Activated naive CD8-positive, alpha-beta T cell (primary cell): ENCODE data around the gene OPRPN.

ENCODE experiments used
- H3K27ac Mint-ChIP-seq: one replicate; pipeline ENCODE4 v1.8.0; 2021; ENCODE audit warnings: mixed read lengths
- H3K27me3 Mint-ChIP-seq: one replicate; pipeline ENCODE4 v1.8.0; 2021; ENCODE audit warnings: mixed read lengths
- H3K36me3 Mint-ChIP-seq: one replicate; pipeline ENCODE4 v1.8.0; 2021; ENCODE audit warnings: mixed read lengths
- H3K4me1 Mint-ChIP-seq: one replicate; pipeline ENCODE4 v1.8.0; 2021; ENCODE audit warnings: low read depth, mixed read lengths
- H3K4me3 Mint-ChIP-seq: one replicate; pipeline ENCODE4 v1.8.0; 2021; ENCODE audit warnings: mild to moderate bottlenecking, mixed read lengths
- H3K9me3 Mint-ChIP-seq: one replicate; pipeline ENCODE4 v1.8.0; 2021; ENCODE audit warnings: low read depth, mixed read lengths

The OPRPN gene

DNA sequence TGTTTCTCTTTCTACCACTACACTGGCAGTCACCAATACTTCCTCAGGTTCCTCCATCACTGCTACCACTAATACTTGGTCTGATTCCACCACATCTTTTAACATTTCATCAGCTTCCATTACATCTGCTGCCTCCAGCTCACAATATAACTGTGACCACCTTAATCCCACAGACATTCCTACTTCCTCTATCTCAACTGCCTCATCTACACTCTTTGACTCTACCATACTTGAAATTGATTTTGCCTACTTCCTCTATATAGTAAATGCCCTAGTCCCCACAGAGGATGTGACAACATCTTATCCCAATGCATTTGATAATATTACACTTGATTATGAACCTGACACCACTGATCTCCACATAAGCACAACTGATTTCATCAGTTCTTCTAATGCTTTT, 29.0 kb downstream of the OPRPN start:
- H3K27ac Mint-ChIP-seq = no peak overlapping the region
- peaks cover 3% of the 10 kb centered on the region for H3K27me3 Mint-ChIP-seq
- no peak overlapping the region for H3K4me3 Mint-ChIP-seq
- H3K9me3 Mint-ChIP-seq = peaks cover 6% of the 10 kb centered on the region
- no peaks in the 10 kb centered on the region for H3K4me1 Mint-ChIP-seq
- no peaks in the 10 kb centered on the region for H3K36me3 Mint-ChIP-seq

DNA sequence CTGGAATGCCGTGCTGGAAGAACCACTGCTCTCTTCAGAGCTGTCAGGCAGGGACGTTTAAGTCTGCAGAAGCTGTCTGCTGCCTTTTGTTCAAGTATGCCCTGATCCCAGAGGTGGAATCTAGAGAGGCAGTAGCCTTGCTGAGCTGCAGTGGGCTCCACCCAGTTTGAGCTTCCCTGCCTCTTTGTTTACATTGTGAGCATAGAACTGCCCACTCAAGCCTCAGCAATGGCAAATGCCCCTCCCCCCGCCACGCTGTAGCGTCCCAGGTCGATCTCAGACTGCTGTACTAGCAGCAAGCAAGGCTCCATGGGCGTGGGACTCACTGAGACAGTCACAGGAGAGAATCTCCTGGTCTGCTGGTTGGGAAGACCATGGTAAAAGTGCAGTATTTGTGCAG, 39.5 kb downstream of the OPRPN start:
- Mint-ChIP-seq H3K9me3 (no peaks in the 10 kb centered on the region), H3K27me3 (peaks cover 2% of the 10 kb centered on the region), H3K4me1 (no peaks in the 10 kb centered on the region), H3K36me3 (no peaks in the 10 kb centered on the region), H3K4me3 (no peak overlapping the region), H3K27ac (no peak overlapping the region)

DNA sequence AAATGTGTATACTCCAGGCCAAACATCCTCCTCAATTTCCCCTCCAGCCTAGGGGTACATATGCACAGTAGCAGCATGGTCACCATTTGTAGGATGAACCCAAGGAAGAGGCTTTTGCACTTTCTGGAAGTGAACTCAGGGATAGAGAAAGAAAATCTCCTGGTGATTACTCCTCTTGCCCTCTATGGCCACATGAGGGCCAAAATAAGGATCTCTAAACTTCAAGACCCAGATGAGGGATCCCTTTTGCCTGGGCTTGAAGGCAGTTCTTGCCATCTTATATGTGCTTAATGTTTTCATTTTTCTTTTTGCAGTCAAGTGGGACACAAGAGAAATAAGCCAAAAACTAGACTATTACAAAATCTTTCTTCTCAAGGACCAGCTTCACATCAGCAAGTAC, 44.7 kb downstream of the OPRPN start:
- Mint-ChIP-seq H3K4me1 (no peaks in the 10 kb centered on the region), H3K36me3 (no peaks in the 10 kb centered on the region), H3K27me3 (peaks cover 2% of the 10 kb centered on the region), H3K9me3 (no peaks in the 10 kb centered on the region), H3K27ac (no peak overlapping the region), H3K4me3 (no peak overlapping the region)

DNA sequence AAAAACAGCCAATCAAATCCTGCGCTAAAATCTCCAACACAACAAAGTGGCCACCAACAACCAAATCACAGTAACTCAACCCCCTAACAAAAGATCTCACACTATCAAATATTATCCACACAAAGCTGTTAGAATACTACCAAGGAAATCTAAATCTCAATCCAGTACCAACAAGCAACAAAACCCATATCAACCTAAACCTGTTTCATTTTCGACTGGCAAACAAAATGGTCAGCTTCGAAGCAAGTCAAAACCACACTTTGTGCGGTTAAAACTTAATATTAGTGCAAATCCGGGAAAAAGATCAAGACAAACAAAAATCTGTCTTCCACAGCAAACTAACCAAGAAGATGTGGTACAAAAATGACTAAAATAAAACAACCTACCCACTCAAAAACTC, 45.6 kb downstream of the OPRPN start:
- no peaks in the 10 kb centered on the region for H3K4me1 Mint-ChIP-seq
- H3K36me3 Mint-ChIP-seq = no peaks in the 10 kb centered on the region
- H3K27ac Mint-ChIP-seq = no peak overlapping the region
- H3K9me3 Mint-ChIP-seq = no peaks in the 10 kb centered on the region
- peaks cover 2% of the 10 kb centered on the region for H3K27me3 Mint-ChIP-seq
- no peak overlapping the region for H3K4me3 Mint-ChIP-seq

DNA sequence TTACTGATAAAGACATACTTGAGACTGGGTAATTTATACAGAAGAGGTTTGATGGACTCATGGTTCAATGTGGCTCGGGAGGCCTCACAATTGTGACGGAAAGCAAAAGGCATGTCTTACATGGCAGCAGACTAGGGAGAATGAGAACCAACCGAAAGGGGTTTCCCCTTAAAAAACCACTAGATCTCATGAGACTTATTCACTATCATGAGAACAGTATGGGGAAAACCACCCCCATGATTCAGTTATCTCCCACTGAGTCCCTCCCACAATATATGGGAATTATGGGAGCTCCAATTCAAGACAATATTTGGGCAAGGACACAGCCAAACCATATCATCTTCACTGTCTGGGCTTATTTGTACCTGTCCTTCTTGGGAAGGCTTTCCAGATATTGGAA, 51.5 kb downstream of the OPRPN start:
- no peaks in the 10 kb centered on the region for H3K27me3 Mint-ChIP-seq
- no peak overlapping the region for H3K4me3 Mint-ChIP-seq
- no peaks in the 10 kb centered on the region for H3K36me3 Mint-ChIP-seq
- no peaks in the 10 kb centered on the region for H3K4me1 Mint-ChIP-seq
- peaks cover 11% of the 10 kb centered on the region for H3K9me3 Mint-ChIP-seq
- H3K27ac Mint-ChIP-seq = no peak overlapping the region

DNA sequence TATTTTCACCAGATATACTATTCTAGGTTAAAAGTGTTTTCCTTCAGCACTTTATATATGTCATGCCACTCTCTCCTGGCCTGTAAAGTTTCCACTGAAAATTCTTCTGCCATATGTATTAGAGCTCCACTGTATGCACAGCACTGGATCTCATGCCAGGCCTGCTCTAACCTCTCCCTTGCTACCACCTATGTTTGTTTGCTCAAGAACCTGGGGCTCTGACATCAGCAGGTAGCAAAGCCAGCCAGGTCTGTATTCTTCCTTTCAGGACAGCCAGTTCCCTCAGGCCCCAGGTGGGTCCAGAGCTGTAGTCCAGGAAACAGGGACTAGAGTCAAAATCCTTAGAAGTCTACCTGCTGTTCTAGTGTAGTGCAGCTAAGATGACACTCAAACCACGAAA, 55.2 kb downstream of the OPRPN start:
- Mint-ChIP-seq H3K4me1 (no peaks in the 10 kb centered on the region), H3K27me3 (peaks cover 4% of the 10 kb centered on the region), H3K4me3 (no peak overlapping the region), H3K27ac (no peak overlapping the region), H3K9me3 (peaks cover 11% of the 10 kb centered on the region), H3K36me3 (no peaks in the 10 kb centered on the region)
